ENCODE results near the gene TOR2A.

Gene TOR2A

GRCh38 chr9:127734747-127735529, at the start of gene TOR2A:
TSS of gene TOR2A (minus strand) at chr9:127735294. CDS start at chr9:127735270, 24 bp downstream.
- DNase-seq = peak; percentile 99

DNA sequence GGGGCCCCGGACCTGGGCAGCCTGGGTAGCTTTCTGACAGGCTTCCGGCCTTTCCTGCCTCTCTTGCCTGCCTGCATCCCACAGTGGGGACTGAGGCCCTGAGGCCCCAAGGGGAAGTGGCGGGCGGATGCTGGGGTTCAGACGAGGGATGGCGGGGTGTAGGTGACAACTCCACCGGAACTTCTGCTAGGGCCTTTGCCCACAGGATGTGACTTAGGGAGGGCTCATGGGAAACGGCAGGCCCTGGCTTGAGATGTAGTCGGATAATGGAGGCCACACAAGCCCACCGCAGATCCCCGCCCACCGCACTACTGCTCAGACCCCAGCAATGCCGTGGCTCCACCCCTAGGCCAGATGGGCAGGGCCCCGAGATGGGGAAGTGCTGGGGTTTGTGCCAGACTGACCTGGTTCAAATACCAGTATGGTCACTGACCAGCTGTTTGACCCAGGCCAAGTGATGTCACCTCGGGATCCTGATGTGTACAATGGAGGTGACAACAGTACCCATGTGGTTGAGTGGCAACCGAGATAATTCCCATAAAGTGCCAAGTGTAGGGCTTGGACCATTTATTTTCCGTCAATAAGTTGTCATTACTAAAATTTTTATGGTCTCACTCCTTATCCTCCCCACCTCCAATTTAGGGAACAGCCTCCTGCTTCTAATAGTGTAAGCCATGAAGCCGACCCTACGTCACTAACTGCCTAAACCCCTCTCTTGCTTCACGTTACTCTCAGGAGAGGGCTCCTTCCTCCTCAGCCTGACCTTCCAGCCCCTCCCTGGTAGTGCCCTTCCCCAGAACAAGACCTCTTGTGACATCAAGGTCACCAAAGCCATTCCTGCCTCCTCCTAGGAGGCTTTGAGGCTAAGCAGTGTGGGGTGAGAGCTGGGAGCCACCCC, 48.3 kb upstream of the TOR2A start:
- DNase-seq = peak; percentile 88

GRCh38 chr9:127781806-127782205, 46.7 kb upstream of the TOR2A start:
- no peak for DNase-seq

DNA sequence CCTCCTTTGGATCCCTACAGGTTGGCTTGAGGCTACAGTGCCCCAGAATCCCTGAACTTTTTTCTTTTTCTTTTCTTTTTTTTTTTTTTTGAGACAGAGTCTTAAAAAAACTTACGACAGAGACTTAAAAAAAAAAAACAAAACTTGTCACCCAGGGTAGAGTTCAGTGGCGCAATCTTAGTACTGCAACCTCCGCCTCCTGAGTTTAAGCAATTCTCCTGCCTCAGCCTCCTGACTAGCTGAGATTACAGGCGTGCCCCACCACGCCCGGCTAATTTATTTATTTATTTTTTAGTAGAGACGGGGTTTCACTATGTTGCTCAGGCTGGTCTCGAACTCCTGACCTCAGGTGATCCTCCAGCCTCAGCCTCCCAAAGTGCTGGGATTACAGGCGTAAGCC, 45.8 kb upstream of the TOR2A start:
- DNase-seq = peak; percentile 37

DNA sequence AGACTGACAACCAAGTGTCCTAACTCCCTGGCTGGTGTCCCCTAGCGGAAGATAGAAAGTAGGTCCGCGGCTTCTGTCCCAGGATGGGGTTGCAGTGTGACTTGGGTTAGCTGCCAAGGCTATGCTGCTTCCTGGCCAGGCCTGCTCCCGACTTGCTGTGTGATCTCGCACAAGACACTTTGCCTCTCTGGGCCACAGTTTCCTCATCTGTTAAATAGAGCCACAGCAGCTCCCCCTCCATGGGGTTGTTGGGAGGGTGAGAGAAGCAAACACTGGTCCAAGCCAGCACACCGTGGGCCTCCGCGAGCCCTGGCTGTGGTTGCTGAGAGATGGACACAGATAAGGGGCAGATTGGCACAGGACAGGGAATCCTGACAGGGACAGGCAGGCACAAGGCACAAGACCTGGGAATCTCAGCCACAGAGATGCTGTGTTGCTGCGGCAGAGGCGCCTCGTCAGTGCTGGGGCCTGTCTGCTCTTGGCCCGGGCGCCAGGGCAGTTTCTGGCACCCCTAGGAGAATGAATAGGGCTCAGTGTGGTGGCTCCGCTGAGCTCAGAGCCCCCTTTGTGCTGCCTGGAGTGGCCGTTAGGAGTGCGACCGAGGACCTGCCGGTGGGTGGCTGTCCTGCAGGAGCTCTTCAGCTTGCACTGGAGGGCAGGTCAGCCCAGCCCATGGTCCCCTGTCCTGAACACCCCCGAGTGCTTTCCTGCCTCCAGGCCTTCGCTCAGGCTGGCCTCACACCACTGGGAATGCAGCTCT, 45.2 kb upstream of the TOR2A start:
- no peak for DNase-seq

- DNase-seq = peak; percentile 73
Observed at GRCh38 chr9:127779136-127779981, 44.3 kb upstream of the TOR2A start.

DNA sequence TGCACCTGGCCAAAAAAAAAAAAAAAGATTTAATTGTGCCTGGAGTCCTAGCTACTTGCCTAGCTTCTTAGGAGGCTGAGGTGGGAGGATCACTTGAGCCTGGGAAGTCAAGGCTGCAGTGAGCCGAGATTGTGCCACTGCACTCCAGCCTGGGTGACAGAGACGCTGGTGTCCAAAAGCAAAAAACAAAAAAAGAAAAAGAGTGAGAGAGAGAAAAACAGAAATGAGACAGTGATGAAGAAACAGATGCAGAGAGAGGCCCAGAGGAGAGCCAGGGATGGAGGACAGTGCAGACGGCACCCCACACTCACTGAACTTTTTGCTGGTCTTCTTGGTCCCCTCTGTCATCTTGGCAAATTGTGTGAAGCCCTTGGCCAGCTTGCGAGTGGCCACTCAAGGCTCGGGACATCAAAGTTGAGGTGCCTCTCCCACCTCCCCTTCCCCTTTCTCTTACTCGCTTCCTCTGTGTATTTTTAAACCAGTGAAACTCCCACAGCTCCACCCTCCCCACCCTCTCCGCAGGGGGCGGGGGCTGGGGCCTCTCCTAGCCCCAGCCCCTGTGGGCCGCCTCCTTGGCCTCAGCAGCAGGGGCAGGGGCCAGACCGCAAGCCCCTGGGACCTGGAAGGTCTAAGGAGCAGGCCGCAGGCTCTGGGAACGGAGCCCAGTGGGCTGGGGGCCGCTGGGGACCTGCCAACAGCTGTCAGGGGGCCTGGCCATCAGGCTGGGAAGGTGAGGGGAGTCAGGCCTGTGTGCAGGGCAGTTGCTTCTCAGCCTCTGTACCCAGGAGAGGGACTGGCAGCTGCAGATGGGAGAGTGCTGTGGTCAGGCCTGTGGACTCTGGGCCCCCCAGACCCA, 43.4 kb upstream of the TOR2A start, which contains the start of gene SH2D3C:
Gene SH2D3C, minus strand, starts transcription at position 387 of the 856 bp plus-strand sequence. Its CDS starts 39 bp downstream, at position 348.
- peak; percentile 58 for DNase-seq

DNA sequence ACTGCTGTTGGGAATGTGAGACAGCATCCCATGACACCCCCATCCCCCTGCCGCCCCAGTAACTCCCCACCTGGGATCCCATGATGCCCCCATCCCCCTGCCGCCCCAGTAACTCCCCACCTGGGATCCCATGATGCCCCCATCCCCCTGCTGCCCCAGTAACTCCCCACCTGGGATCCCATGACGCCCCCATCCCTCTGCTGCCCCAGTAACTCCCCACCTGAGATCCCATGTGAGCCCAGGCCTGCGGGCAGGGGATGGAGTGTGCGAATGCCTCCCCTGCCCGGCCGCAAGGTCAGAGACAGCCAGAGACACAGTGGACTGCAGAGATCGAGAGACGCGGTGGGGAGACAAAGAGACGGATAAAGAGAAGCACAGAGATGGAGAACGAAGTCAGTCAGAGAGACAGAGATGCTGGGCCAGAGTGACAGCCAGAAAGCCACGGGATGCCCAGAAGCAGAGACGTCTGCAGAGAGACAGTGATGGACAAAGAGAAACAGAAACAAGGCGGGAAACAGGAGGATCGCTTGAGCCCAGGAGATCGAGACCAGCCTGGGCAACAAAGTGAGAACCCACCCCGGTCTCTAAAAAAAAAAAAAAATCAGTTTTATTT, 42.4 kb upstream of the TOR2A start:
- DNase-seq = no peak

GRCh38 chr9:127776924-127777289, 41.8 kb upstream of the TOR2A start:
- no peak for DNase-seq

- DNase-seq = peak; percentile 87
Observed at GRCh38 chr9:127776195-127776923, 41.3 kb upstream of the TOR2A start.

GRCh38 chr9:127773981-127774380, 38.9 kb upstream of the TOR2A start:
- no peak for DNase-seq

DNA sequence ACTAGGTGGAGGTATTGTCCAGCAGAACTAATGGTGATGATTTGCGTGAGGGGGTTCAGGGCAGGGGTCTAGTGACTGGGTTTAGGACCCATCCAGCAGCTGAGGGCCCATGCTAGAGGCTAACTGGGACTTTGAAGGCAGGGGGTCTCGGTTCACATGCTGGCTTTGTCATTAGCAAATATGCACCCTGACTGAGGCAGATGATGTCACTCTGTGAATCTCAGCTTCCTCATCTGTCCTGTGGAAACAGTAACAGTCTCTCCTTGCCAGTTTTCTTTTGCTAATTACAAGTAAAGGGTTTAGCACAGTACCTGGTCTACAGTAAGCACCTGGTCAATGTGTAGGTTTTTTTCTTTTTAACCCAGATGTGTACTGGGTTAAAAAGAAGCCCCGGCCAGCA, 38.2 kb upstream of the TOR2A start:
- no peak for DNase-seq

DNA sequence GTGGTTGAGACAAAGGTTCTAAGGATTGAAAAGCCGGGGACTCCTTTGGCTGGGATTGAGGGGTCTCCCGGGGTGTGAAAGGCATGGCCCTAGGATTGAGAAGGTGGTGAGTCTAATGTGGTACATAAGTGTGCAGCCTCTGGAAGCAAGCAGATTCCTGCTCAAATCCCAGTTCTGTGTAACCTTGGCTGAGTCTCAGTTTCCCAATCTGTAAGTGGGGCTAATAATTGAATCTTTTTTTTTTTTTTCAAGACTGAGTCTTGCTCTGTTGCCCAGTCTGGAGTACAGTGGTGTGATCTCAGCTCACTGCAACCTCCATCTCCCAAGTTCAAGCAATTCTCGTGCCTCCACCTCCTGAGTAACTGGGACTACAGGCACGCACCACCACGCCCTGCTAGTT, 37.5 kb upstream of the TOR2A start:
- DNase-seq = no peak

DNA sequence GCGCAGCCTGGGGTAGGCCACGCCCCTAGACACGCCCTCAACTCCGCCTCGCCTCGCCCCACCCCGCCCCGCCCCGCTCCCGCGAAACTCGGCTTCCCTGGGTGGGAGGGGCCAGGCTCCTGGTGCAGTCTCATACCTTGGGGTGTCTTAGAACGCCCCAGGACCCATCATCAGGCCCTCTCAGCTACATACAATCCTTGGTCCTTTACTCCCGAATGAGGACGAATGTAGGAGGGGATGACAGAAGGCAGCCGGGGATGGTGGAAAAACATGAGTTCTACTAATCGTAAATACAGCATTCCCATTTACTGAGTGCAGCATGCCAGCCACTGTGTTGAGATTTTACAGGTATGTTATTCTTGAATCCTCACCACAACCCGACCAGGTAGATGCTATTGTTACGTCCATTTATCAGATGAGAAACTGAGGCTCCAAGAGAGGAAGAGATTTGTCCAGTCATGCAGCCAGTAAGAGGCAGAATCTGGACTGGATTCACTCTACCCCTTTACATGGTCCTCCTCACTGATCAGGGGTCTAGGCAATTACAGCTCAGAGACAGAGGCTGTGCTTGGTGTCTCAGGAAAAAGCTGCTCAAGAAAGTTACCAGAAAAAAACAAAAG, 36.6 kb upstream of the TOR2A start:
- no peak for DNase-seq

DNA sequence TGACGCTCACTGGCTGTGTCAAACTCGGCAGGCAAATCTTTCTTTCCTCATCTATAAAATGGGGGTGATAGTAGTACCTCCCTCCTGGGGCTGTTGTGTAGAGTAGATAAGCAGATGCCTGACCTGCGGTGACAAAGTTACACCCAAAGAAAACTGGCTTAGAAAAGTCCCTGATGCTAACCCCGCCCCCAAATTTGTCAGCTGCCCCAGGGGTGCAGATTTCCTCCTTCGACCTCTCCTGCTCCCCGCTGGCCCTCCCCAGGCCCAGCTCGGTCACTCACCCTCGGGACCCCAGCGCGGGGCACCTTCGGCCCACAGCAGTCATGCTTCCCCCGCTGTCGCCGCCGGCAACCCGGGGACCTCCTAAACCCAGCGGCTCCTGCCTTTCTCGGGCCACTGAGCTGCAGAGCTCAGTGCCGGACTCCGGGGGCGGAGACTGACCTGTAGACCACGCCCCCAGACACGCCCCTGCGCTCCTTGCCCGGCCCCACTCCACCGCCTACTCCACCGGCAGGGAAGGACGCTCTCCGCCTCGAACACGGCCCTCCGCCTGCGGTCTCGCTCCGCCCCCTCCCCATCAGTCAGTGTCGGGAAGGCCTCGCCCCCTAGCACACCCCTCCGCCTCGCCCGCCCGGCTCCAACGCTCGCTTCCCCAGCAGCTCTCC, 35.9 kb upstream of the TOR2A start:
- DNase-seq = peak; percentile 97

DNA sequence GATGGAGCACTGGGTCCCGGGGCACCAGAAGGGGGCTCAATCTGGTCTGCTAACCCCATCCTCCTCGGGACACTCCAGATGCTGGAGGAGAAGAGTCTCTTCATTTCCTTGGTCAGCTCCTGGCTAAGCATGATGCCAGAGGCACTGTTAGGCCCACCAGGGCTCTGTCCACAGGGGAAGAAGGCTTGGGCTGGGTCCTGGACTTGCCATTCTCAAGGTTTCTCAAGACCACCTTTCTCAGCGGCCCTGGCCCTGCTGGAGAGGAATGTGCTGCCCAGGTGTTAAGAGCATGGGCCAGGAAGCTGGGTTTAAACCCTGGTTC, 35.5 kb upstream of the TOR2A start:
- no peak for DNase-seq

DNA sequence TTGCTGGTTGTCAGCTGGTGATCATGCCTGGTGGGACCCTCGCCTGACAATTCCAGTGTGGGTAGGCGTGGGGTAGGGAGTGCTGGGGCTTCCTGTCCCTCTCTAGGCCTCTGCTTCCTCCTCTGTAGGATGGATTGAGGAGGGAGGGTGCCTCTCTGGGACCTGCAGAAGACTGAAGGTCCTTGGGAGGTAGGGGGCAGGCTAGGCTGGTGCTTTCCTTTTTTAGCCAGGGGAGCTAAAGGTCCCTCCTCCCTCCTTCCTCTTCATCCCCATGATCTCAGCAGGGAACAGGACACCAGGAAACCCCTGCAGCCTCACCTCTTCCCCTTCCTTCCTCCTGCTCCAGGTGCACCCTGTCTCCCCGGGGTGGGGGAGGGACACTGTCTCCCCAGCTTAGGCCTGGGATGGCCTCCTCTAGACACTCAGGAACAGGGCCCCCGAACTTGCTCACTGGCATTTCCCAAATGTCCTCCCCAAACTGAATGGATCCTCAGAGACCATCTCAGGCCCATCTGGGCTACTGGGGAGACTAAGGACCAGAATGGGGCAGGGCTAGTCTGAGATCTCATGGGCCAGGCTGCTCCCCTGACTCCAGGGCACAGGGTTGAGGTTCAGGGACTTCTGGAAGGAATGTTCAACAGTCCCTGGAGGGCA, 35.0 kb upstream of the TOR2A start:
- no peak for DNase-seq

DNA sequence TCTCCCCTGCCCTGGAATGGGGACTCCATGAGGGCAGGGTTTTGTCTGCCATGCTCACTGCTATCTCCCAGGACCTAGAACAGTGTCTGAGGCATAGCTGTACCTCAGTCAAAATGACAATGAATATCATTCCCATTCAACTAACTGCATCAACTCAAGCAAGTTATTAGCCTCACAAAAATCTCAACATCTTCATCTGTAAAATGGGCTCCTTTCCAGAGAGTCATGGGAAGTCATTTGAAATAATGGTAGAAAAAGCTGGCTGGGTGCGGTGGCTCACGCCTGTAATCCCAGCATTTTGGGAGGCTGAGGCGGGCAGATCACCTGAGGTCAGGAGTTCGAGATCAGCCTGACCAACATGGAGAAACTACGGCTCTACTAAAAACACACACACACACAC, 34.0 kb upstream of the TOR2A start:
- DNase-seq = no peak

DNA sequence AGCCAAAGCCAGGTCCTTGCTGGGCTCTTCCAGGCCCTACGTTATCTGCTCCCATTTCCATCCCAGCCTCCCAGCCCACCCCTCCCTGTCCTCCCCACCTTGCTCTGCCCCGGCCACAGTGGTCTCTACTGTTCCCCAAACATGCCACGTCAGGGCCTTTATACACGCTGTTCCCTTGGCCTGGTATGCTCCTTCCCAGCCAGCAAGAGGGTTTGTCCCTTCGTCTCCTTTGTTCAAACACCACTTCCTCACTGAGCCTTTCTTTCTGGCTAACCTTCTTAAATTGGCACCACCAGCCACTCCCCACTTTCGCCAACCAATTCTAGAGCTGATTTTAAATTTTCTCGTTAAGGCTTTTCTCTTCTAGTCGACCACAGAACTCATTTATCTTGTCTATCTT, 33.6 kb upstream of the TOR2A start:
- DNase-seq = no peak

Data from CD4-positive, alpha-beta T cell treated with Interleukin-10 for 1 hour (primary cell).